NCI-H510A treated with DMSO at 0.1 percent for 48 hours (cell line): Measurements from ENCODE around the gene GLOD5.

Source experiments
- DNase-seq: peaks from one replicate; lab custom pipeline; 2025; lab: John Stamatoyannopoulos, UW

GLOD5 gene

DNA sequence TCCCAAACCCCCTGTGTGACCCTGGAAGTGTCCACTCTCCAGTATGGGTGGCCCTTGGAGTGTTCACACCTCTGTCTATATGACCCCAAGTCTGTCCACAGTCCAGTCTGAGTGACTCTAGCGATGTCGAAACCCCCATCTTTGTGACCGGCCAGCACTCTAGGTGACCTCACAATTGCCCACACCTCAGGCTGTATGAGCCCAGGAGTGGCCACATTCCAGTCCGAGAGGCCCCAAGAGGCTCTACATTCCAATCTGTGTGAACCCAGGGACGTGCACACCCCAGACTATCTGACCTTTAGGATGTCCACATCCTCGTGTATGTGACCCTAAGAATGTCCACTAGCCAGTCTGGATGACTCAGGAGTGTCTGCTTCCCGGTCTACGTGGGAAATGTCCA lies 7.3 kb upstream of the GLOD5 start:
- no peak for DNase-seq

DNA sequence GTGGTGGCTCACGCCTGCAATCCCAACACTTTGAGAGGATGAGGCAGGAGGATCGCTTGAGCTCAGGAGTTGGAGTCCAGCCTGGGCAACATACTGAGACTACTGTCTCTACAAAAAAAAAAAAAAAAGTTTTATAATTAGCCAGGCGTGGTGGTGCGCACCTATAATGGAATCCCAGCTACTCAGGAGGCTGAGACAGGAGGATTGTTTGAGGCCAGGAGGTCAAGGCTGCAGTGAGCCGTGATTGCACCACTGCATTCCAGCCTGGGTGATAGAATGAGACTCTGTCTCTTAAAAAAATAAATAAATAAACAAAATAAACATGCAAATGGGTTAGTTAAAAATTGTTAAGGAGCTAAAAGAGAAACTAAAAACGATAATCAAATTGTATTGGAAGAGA lies 7.7 kb downstream of the GLOD5 start:
- DNase-seq: no peak

DNA sequence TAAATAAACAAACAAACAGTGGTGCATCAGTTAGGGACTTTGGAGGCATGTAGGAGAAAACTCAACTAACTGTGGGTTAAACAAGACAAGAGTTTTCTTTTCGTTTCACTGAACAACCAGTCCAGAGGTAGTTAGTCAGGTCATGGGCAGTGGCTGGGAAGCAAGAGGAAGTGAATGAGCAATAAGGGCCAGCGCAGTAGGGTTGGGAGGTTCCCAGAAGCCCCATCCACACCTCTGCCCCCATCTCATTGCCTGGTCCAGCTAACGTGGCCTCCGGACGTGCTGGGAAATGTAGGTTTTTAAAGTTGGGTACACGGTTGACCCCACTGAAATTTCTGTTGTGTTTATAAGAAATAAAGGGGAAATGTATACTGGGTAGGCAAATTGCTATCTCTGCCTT lies 8.7 kb downstream of the GLOD5 start:
- no peak for DNase-seq

DNA sequence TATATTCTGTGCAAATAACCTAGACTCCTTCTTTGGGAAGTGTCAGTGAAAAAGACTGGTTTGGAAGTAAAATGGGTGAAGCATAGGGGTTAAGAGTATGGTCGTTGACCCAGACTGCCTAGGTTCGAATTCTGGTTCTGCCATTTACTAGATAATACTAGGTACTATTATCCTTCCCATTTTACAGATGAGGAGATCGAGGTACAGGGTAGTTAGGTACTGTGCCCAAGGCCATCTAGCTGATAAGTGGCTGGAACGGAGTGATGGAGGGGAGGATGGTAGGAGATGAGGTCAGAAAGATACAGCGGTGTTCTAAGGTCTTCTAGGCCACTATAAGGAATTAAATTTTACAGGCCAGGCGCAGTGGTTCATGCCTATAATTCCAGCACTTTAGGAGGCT lies 11.1 kb downstream of the GLOD5 start:
- DNase-seq: no peak

DNA sequence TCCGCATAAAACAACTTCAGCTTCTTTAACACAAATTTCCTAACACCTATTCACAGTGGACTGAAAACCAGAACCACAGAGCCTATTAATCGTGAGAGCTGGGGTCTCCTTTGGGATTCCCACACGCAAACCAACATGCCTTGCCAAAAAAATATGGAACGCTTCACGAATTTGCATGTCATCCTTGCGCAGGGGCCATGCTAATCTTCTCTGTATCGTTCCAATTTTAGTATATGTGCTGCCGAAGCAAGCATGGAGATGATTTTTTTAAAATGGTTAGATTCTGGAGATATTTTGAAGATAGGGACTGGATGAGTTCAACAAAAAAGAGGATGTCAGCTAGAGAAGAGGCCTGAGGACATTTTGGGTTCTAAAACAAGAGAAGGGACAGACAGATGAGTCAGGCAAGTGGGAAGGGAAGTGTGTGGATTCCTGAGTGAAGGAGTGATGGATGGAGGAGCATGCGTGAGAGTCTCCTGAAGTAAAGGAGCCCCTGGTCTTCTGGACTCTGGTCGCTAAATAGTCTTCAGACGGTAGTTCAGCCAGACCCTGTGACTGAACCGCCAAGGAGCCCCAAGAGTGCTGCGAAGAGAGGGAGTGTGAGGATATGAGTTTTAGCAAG lies 15.4 kb downstream of the GLOD5 start:
- no peak for DNase-seq

DNA sequence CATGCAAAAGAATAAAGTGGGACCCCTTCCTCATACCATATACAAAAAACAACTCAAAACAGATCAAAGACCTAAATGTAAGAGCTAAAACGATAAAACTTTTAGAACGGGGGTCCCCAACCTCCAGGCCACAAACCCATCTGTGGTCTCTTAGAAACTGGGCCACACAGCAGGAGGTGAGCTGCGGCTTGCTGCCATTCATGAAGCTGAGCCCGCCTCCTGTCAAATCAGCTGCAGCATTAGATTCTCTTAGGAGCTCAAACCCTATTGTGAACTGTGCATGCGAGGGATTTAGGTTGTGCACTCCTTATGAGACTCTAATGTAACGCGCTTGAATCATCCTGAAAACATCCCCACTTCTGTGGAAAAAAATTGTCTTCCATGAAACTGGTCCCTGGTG lies 17.9 kb downstream of the GLOD5 start:
- no peak for DNase-seq

DNA sequence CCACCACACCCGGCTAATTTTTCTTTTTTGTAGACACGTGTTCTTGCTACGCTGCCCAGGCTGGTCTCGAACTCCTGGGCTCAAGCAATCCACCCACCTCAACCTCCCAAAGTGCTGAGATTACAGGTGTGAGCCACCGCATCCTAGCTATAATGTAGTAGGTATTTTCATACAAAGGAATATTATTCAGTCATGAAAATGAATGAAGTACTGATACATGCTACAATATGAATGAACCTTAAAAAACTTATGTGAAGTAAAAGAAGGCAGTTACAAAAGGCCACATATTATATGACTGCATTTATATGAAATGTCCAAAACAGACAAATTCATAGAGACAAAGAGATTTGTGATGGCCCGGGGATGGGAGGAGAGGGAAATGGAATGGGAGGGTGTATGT lies 20.2 kb downstream of the GLOD5 start:
- DNase-seq: no peak

DNA sequence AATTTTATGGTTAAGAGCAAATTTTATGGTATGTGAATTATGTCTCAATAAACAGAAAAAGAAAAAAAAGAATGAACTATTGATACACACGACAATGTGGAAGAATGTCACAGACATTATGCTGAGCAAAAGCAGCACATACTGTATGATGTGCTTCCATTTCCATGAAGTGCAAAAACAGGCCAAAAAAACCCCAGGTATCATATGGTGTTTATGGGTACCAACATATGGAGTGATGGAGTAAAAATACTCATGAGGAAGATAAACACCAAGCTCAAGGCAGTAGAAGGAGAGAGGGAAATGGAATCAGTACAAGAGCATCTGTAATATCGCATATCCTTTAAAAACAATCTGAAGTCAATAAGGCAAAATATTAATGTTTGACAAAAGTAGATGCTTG lies 20.7 kb downstream of the GLOD5 start:
- DNase-seq: no peak

DNA sequence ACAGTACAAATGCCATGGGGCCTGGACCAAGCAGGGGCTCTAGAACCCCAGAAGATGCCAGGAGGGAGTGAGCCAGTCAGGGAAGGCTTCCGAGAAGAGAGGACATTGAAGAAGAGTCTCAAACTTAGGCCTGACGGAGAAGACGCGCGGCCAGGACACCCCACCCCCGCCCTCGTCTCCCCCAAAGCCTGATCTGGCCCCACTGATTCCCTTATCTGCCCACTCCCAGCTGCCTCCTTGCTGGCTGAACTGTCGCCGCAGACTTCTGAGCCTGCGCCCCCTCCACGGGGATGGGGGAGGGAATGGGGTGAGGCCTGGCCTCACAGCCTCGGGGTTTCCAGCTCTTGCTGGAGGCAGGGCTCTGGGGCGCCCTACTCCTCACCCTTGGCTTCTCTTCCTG lies 21.2 kb downstream of the GLOD5 start:
- no peak for DNase-seq

DNA sequence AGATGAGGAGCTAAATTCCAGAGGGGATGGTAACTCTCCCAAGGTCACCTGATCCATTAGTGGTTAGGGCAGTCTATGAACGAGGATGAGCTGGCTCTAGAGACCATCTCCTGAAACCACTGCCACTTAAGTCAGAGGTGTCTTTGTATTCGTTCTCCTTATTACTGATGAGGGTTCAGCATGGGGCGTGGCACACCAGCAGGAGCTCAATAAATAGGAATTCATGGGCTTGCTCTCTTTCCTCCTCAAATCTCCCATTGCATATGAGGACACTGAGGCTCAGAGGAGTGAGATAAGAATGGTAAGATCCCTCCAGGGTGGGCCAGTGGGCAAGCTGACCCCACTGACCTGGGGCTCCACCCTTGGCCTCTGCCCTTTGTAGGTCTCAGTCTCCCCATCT lies 23.2 kb downstream of the GLOD5 start:
- no peak for DNase-seq

DNA sequence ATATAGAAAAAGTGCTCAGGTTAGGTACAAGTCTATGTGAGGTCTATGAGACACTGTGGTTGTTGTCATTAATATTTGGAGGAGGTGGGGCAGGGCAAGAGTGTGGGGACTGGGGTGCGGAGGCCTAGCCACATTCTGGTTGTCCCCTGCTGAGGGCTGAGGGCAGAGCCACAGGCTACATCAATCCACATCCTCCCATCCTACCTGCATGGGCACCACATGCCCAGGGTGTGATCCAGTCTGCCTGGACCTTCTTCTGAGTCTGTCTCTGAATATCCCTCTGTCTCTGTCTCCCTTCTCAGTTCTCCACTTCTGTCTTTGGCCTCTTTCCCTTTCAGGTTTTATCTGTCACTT lies 23.6 kb downstream of the GLOD5 start:
- no peak for DNase-seq

DNA sequence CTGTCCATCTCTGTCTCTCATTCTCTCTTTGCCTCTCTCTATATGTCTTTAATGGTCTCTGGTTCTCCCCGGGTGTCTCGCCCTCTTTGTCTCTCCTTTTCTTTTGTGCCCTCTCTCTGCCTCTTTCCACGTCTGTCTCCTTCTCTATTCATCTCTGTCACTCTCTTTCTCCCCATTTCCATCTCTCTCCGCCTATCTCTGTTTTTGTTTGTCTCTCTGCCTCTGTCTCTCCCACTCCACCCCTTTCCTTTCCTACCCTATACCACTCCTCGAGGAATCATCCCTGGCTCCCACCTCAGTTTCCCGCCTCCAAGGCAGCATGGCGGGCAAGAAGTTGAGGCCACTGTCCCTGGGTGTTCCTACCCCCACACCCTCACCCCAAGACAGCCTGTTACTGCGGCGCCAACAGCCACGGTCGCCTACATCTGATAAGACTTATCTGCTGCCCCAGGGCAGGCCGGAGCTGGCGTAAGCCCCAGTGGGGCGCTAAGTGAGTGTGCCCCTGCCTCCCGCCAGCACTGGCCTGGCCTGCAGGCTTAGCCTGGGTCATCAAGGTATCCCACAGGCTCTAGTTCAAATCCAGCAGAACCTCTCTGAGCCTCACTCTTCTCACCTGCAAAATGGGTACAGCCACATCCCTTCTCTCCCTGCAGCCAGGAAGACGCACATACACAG lies 24.1 kb downstream of the GLOD5 start:
- no peak for DNase-seq

DNA sequence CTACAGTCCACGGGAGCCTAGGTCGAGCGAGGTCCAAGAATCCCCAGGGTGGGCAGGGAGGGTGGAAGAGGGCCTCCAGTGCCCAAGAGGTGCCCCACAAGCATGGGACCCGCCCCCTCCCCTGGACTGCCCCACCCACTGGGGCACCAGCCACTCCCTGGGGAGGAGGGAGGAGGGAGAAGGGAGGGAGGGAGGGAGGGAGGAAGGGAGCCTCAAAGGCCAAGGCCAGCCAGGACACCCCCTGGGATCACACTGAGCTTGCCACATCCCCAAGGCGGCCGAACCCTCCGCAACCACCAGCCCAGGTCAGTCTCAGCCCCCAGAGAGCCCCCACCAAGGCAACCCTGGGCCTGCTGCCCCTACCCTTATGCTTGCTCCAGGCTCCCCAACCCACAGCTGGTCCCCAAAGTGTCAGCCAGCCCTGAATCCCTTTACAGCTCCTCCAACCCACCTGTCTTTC lies 24.8 kb downstream of the GLOD5 start, which contains the start of gene GATA1:
GATA1 (plus strand) TSS at position 250 of the 460 bp plus-strand sequence. CDS start 4,520 bp downstream, outside the sequence.
- no peak for DNase-seq

DNA sequence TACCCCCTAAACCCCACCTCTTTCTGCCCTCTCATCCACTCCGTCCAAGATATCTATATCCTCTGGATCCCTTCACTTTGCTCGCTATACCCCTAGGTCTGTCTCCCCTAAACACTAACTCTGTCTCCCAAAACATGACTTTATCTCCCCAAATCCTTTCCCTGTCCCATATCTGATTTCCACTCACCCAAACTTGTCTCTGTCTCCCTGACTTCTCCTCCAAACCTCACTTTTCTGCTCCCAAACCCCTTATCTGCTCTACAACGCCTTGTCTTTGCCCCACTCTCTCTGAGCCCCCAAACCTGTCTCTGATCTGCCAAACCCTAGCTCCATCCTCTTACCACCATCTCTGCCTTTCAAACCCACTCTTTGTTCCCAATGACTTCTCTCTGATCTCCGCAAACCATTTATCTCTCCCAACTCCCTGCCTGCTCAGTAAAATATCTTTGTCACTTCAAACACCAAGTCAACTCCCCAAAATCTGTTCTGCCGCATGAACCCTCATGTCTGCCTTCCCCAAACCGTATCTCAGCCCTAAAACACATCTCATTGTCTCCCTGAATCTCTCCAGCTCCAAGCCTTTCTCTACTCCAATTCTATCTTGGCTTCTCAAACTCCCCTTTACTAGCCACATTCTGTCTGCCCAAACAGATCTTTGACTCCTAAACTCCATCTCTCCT lies 25.4 kb downstream of the GLOD5 start:
- no peak for DNase-seq

DNA sequence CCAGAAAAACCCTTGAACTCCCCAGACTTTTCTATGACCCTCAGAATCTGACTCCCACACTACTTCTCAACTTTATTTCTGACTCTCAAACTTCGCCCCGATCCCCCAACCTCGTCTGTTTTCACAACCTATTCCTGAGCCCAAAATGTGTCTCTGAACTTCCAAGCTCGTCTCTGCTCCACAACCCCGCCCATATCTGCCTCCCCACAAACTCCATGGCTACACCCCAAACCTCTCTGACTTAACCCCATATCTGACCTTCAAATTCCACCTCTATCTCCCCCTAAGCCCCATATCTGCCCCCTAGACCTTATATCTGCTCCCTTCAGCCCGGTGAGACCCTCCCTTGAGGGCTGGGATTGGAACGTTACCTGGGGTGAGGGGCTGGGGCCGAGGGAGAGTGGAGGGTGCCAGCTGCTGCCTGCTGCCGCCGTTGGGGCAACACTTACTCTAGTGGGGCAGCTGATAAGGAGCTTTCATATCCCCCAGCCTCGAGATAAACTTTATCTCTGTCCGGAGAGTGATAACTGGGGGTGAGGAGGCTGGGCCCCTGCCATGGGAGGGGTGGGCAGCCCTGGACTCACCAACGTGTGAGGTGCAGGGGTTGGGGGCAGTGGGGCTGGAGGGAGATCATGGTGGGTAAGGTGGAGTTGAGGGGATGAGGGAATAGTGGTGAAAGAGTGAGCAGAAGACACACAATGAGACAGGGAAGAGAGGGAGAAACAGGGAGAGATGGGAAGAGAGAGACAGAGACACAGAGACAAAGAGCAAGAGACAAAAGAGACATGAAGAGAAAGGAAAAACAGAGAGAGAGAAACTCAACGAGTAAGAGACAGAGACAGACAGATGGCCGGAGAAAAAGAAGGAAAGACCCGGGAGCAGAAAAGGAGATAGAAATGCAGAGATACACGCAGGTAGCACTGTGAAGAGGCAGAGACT lies 26.2 kb downstream of the GLOD5 start:
- DNase-seq: no peak

DNA sequence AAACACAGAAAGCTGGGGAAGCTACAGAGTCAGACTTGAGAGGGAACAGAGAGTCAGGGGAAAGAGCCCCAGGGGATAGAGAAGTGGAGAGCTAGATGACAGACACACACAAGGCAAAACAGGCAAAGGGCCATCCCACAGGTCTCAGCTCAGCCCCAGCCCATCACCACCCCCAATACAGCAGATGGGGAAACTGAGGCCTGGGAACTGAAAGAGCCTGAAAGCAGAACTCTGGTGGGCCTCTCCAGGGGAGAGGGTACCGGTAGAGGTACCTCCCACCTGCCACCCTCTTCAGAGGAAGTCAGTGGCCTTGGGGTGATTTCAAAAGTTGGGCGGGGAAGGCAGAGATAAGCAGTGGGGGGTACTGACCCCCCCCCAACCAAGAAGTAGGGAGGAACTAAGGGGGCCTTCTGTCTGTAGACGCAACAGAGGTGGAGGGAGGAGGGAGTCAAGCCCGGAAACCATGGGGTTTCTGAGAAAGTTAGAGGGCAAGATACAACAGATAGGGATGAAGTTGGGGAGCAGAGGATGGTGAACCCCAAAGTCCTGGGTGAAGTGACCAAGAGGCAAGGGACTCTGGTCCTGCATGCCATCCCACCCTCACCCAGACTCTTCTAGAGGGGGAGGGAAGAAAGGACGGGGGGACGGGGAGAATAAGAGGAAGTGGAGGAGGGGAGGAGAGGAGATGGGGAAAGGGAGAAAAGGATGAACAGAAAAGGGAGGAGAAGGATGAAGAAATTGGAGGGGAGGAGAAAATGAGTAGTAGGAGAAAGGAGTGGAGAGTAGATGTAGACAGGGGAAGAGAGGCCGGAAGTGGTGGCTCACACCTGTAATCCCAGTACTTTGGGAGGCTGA lies 28.0 kb downstream of the GLOD5 start:
- DNase-seq: no peak

DNA sequence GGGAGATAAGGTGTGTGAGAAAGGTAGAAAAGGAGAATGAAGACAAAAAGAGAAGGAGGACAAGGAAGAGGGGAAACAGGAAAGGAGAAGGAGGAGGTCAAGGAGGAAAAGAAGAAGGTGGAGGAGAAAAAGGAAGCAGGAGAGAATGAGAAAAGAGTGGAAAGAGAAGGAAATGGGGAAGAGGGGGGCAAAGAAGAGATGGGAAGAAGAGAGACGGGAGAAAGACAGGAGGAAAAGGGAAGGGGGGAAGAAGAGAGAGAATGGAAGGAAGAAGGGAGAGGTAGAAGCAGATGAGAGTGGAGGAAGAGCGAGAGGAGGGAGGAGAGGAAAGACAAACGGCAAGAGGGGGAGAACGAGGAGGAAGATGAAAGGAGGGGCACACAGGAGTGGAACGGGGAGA lies 28.9 kb downstream of the GLOD5 start:
- no peak for DNase-seq

DNA sequence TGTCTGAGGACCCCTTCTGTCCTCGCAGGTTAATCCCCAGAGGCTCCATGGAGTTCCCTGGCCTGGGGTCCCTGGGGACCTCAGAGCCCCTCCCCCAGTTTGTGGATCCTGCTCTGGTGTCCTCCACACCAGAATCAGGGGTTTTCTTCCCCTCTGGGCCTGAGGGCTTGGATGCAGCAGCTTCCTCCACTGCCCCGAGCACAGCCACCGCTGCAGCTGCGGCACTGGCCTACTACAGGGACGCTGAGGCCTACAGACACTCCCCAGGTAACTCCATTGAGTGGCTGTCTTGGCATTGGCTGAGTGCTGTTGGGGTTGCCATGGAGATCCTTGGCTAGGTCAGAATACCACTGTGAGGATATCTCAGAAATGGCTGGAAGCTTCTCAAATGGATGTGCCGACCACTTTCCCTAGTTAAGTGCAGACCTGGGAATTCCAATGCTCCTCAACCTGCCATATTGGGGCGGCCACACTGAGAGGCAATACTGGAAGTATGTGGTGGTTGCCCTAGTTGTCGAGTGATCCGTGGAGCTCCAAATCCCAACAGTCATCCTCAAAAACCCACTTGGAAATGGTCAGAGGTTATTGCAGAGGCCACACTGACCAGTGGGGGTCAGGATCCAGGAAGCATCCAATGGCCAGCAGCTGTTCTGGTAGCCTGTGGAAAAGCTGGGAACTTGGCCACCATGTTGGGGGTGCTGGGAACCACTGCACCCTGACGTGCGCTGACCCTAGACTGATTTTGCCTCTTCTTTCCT lies 29.7 kb downstream of the GLOD5 start:
- no peak for DNase-seq

DNA sequence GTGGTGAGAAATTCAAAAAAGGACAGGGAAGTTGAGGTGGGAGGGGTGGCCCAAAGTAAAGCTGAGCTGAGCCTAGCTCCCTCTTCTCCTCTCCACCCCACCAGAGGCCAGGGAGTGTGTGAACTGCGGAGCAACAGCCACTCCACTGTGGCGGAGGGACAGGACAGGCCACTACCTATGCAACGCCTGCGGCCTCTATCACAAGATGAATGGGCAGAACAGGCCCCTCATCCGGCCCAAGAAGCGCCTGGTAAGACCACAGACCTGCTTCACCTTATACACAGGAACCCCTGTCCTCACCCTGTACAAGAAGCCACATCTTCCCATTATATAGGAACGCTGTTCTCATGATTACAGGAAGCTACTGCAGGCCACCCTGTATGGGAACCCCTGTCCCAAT lies 30.7 kb downstream of the GLOD5 start:
- DNase-seq: no peak

DNA sequence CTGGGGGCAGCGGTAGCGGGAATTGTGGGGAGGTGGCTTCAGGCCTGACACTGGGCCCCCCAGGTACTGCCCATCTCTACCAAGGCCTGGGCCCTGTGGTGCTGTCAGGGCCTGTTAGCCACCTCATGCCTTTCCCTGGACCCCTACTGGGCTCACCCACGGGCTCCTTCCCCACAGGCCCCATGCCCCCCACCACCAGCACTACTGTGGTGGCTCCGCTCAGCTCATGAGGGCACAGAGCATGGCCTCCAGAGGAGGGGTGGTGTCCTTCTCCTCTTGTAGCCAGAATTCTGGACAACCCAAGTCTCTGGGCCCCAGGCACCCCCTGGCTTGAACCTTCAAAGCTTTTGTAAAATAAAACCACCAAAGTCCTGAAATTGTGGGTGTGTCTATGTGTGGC lies 32.4 kb downstream of the GLOD5 start:
- no peak for DNase-seq
